ENCODE results near the gene ELL.

GRCh38 chr19:18496167-18496979, 25.5 kb downstream of the ELL start:
- TF ChIP-seq CTCF (IDR thresholded peaks at IDR 0.05) (no peak), POLR2A (IDR thresholded peaks at IDR 0.05; ENCODE audit: low read depth) (no peak)
